Measurements from ENCODE around the gene FYTTD1. TPM values are rescaled to one million over a fixed set of nuclear protein-coding genes. Genes with fewer than 3 reads are reported as not detected.
"Not testable (repeated sequence)": the region's sequence is repeated elsewhere in the genome, so short reads cannot be mapped to it uniquely, and the experiment has no call there.

Gene FYTTD1
- total RNA-seq, 2 experiments from 2014 or later: 47.6 to 57.8 TPM

DNA sequence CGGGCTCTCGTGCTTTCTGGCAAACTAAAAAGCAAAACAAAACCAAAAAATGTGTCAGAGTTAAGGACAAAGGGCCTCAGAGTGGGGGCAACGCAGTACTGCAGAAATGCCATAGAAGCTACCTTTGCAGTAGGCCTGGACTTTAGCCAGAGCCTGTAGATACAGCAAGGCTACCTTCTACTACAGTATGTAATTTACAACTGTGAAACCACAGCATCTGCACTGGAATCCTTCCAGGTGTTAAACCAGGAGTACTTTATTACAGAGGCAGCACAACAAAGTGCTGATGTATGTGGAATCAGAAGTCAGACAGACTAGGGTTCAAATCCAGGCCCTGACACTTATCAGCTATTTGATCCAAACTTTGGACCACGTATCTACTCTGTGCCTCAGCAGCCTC lies 47.8 kb upstream of the FYTTD1 start:
- H4K20me1 ChIP-seq (ENCODE audit: insufficient read depth, low read length): no peaks in the 10 kb centered on the region
- intact Hi-C loops (cut with micrococcal nuclease; ENCODE audit: unreplicated experiment): no loop called here
- no peak overlapping the region for H3K27ac ChIP-seq (ENCODE audit: low read depth, low read length, poor library complexity, severe bottlenecking)
- H3K79me2 ChIP-seq (ENCODE audit: insufficient read depth, low read depth, low read length): no peaks in the 10 kb centered on the region
- H3K9me3 ChIP-seq (ENCODE audit: low read length): no peaks in the 10 kb centered on the region
- peaks cover 9% of the 10 kb centered on the region for H3K4me1 ChIP-seq (ENCODE audit: insufficient read depth, low read length, poor library complexity, severe bottlenecking)
- CTCF ChIA-PET (ENCODE audit: unreplicated experiment): no interaction called here
- no TSS peak for BruUV-seq (replicated peaks)
- no peak overlapping the region for H2AFZ ChIP-seq (ENCODE audit: low read length)
- H3K36me3 ChIP-seq (ENCODE audit: insufficient read depth, low read length): peaks cover 88% of the 10 kb centered on the region
- TF ChIP-seq CTCF (conservative IDR thresholded peaks at IDR 0.05; ENCODE audit: low read length) (no peak), EZH2phosphoT487 (IDR thresholded peaks at IDR 0.05; ENCODE audit: borderline replicate concordance, low read depth, low read length) (no peak)
- H3K9me2 ChIP-seq (ENCODE audit: insufficient read depth, low read length): no peaks in the 10 kb centered on the region
- H3K4me3 ChIP-seq (ENCODE audit: low read depth, low read length, poor library complexity, severe bottlenecking): no peak overlapping the region
- no peak for DNase-seq (ENCODE audit: low spot score)
- H3K4me2 ChIP-seq (ENCODE audit: low read length): no peak overlapping the region
- POLR2A ChIA-PET: interaction anchor here (0.5 to 1.1 kb wide), 5 partner anchors 10 to 27 kb away, joined by 3 to 4 read pairs (median 3); no protein-coding TSS in a partner anchor

GRCh38 chr3:197706658-197707057 lies 43.0 kb upstream of the FYTTD1 start:
- TF ChIP-seq EZH2phosphoT487 (IDR thresholded peaks at IDR 0.05; ENCODE audit: borderline replicate concordance, low read depth, low read length) (no peak), CTCF (conservative IDR thresholded peaks at IDR 0.05; ENCODE audit: low read length) (no peak)
- POLR2A ChIA-PET: interaction anchor here (1.4 to 1.9 kb wide), 3 partner anchors 8 to 33 kb away, joined by 3 to 5 read pairs (median 3); no protein-coding TSS in a partner anchor
- Histone ChIP-seq H3K36me3 (ENCODE audit: insufficient read depth, low read length) (peaks cover 78% of the 10 kb centered on the region), H3K4me3 (ENCODE audit: low read depth, low read length, poor library complexity, severe bottlenecking) (no peak overlapping the region), H3K4me2 (ENCODE audit: low read length) (no peak overlapping the region), H3K27ac (ENCODE audit: low read depth, low read length, poor library complexity, severe bottlenecking) (no peak overlapping the region), H2AFZ (ENCODE audit: low read length) (no peak overlapping the region), H3K79me2 (ENCODE audit: insufficient read depth, low read depth, low read length) (peaks cover 41% of the 10 kb centered on the region; the same call in 1 of the 2 replicates), H3K9me3 (ENCODE audit: low read length) (no peaks in the 10 kb centered on the region), H4K20me1 (ENCODE audit: insufficient read depth, low read length) (no peaks in the 10 kb centered on the region), H3K9me2 (ENCODE audit: insufficient read depth, low read length) (no peaks in the 10 kb centered on the region), H3K4me1 (ENCODE audit: insufficient read depth, low read length, poor library complexity, severe bottlenecking) (peaks cover 35% of the 10 kb centered on the region)
- intact Hi-C loops (cut with micrococcal nuclease; ENCODE audit: unreplicated experiment): no loop called here
- DNase-seq (ENCODE audit: low spot score): peak; percentile 16
- no TSS peak for BruUV-seq (replicated peaks)
- CTCF ChIA-PET (ENCODE audit: unreplicated experiment): no interaction called here

GRCh38 chr3:197709135-197709534 lies 40.5 kb upstream of the FYTTD1 start:
- Histone ChIP-seq H3K9me2 (ENCODE audit: insufficient read depth, low read length) (no peaks in the 10 kb centered on the region), H4K20me1 (ENCODE audit: insufficient read depth, low read length) (0 out of 2 replicates have a peak, but pooled peaks cover 5% of the 10 kb centered on the region), H2AFZ (ENCODE audit: low read length) (no peak overlapping the region), H3K4me1 (ENCODE audit: insufficient read depth, low read length, poor library complexity, severe bottlenecking) (peaks cover 58% of the 10 kb centered on the region), H3K9me3 (ENCODE audit: low read length) (no peaks in the 10 kb centered on the region), H3K79me2 (ENCODE audit: insufficient read depth, low read depth, low read length) (peaks cover 56% of the 10 kb centered on the region; the same call in 1 of the 2 replicates), H3K4me3 (ENCODE audit: low read depth, low read length, poor library complexity, severe bottlenecking) (no peak overlapping the region), H3K4me2 (ENCODE audit: low read length) (peak overlapping the region; percentile 40; the same call in 1 of the 2 replicates), H3K36me3 (ENCODE audit: insufficient read depth, low read length) (peaks cover 64% of the 10 kb centered on the region), H3K27ac (ENCODE audit: low read depth, low read length, poor library complexity, severe bottlenecking) (no peak overlapping the region)
- TF ChIP-seq EZH2phosphoT487 (IDR thresholded peaks at IDR 0.05; ENCODE audit: borderline replicate concordance, low read depth, low read length) (no peak), CTCF (conservative IDR thresholded peaks at IDR 0.05; ENCODE audit: low read length) (no peak)
- ChIA-PET CTCF (ENCODE audit: unreplicated experiment) (no interaction called here), POLR2A (interaction anchor here (0.8 kb wide), 1 partner anchor 88 kb away, joined by 3 read pairs; no protein-coding TSS in a partner anchor)
- DNase-seq (ENCODE audit: low spot score): peak; percentile 51
- intact Hi-C loops (cut with micrococcal nuclease; ENCODE audit: unreplicated experiment): no loop called here
- BruUV-seq (replicated peaks): no TSS peak

- H3K79me2 ChIP-seq (ENCODE audit: insufficient read depth, low read depth, low read length): peaks cover 70% of the 10 kb centered on the region; the same call in 1 of the 2 replicates
- H3K27ac ChIP-seq (ENCODE audit: low read depth, low read length, poor library complexity, severe bottlenecking): peak overlapping the region; percentile 82
- ChIA-PET CTCF (ENCODE audit: unreplicated experiment) (interaction anchor here (0.9 to 1.0 kb wide), 2 partner anchors 14 to 38 kb away, joined by 3 read pairs; partner anchors contain the start of gene FYTTD1), POLR2A (interaction anchor here (1.0 to 6.8 kb wide), 5 partner anchors 13 to 153 kb away, joined by 3 to 41 read pairs (median 4); partner anchors contain the start of genes LRCH3 and RUBCN)
- H4K20me1 ChIP-seq (ENCODE audit: insufficient read depth, low read length); BruUV-seq (replicated peaks); H3K9me3 ChIP-seq (ENCODE audit: low read length); DNase-seq (ENCODE audit: low spot score); H3K9me2 ChIP-seq (ENCODE audit: insufficient read depth, low read length); intact Hi-C loops (cut with micrococcal nuclease; ENCODE audit: unreplicated experiment); H2AFZ ChIP-seq (ENCODE audit: low read length); H3K4me3 ChIP-seq (ENCODE audit: low read depth, low read length, poor library complexity, severe bottlenecking): not testable (repeated sequence)
- peak overlapping the region; percentile 73 for H3K4me2 ChIP-seq (ENCODE audit: low read length)
- peaks cover 65% of the 10 kb centered on the region for H3K4me1 ChIP-seq (ENCODE audit: insufficient read depth, low read length, poor library complexity, severe bottlenecking)
- peaks cover 63% of the 10 kb centered on the region for H3K36me3 ChIP-seq (ENCODE audit: insufficient read depth, low read length)
These were observed 38.7 kb upstream of the FYTTD1 start for GRCh38 chr3:197710965-197711364.
